GM23338 (cell line): Measurements from ENCODE around the gene OR5D16. TPM values are rescaled to one million over a fixed set of nuclear protein-coding genes. Genes with fewer than 3 reads are reported as not detected.

Experiments
- ATAC-seq: fragments of 200-7000 bp; cut with Tn5 transposase; 3 replicates; pipeline ENCODE4 v1.9.1; 2020
- DNase-seq: peaks from one replicate; pipeline ENCODE4 v3.0.0-alpha.2; 2015; ENCODE audit warnings: low spot score
- H2AFZ ChIP-seq: fragments of 200-600 bp; sonication (generic); 2 replicates; pipeline ENCODE4 v1.8.0; 2016; ENCODE audit warnings: antibody characterized with exemption, mild to moderate bottlenecking, moderate library complexity
- H3F3A ChIP-seq: fragments of 200-600 bp; sonication (generic); replicated peaks from 2 replicates; pipeline ENCODE4 v1.8.0; 2017; ENCODE audit warnings: antibody characterized with exemption, mixed run types, low read depth
- H3K27ac ChIP-seq: fragments of 200-600 bp; sonication (generic); 2 replicates; pipeline ENCODE4 v1.6.1; 2016; ENCODE audit warnings: low read depth
- H3K27me3 ChIP-seq: fragments of 200-600 bp; sonication (generic); 2 replicates; pipeline ENCODE4 v1.8.0; 2016; ENCODE audit warnings: mild to moderate bottlenecking, mixed run types, moderate library complexity; ENCODE audit not compliant: insufficient read depth
- H3K36me3 ChIP-seq: fragments of 200-600 bp; sonication (generic); 2 replicates; pipeline ENCODE4 v1.8.0; 2016; ENCODE audit warnings: mild to moderate bottlenecking; ENCODE audit not compliant: insufficient read depth
- H3K4me1 ChIP-seq: fragments of 200-600 bp; sonication (generic); 2 replicates; pipeline ENCODE4 v1.8.0; 2016; ENCODE audit warnings: mild to moderate bottlenecking, moderate library complexity; ENCODE audit not compliant: insufficient read depth
- H3K4me2 ChIP-seq: fragments of 200-600 bp; sonication (generic); 2 replicates; pipeline ENCODE4 v1.7.1; 2017; ENCODE audit warnings: mixed run types
- H3K4me3 ChIP-seq: fragments of 200-600 bp; sonication (generic); 2 replicates; pipeline ENCODE4 v1.6.1; 2016; ENCODE audit warnings: mixed run types
- H3K79me2 ChIP-seq: fragments of 200-600 bp; sonication (generic); replicated peaks from 2 replicates; pipeline ENCODE4 v1.8.0; 2017; ENCODE audit warnings: mild to moderate bottlenecking; ENCODE audit not compliant: insufficient read depth
- H3K9me2 ChIP-seq: fragments of 200-600 bp; sonication (generic); 2 replicates; pipeline ENCODE4 v1.8.0; 2017; ENCODE audit not compliant: insufficient read depth
- H4K20me1 ChIP-seq: fragments of 200-600 bp; sonication (generic); replicated peaks from 2 replicates; pipeline ENCODE4 v1.8.0; 2017; ENCODE audit warnings: mild to moderate bottlenecking; ENCODE audit not compliant: insufficient read depth
- H3K27ac Mint-ChIP-seq: 2 replicates; pipeline ENCODE4 v1.8.0; 2020; ENCODE audit warnings: inconsistent platforms, mild to moderate bottlenecking, moderate library complexity, mixed read lengths
- H3K27me3 Mint-ChIP-seq: 3 replicates; pipeline ENCODE4 v1.8.0; 2022; ENCODE audit warnings: low read depth, mild to moderate bottlenecking, moderate library complexity, mixed read lengths, inconsistent platforms; ENCODE audit not compliant: insufficient read depth, poor library complexity
- H3K36me3 Mint-ChIP-seq: 3 replicates; pipeline ENCODE4 v1.8.0; 2021; ENCODE audit warnings: low read depth, mild to moderate bottlenecking, inconsistent platforms, moderate library complexity, mixed read lengths
- H3K4me1 Mint-ChIP-seq: 3 replicates; pipeline ENCODE4 v1.8.0; 2020; ENCODE audit warnings: mild to moderate bottlenecking, inconsistent platforms, mixed read lengths
- H3K4me3 Mint-ChIP-seq: 3 replicates; pipeline ENCODE4 v1.8.0; 2021; ENCODE audit warnings: moderate library complexity, mild to moderate bottlenecking, inconsistent platforms, mixed read lengths
- H3K9me3 Mint-ChIP-seq: 3 replicates; pipeline ENCODE4 v1.8.0; 2020; ENCODE audit warnings: moderate library complexity, mild to moderate bottlenecking, inconsistent platforms, mixed read lengths
- CREB1 ChIP-seq: fragments of 250-450 bp; sonication (Bioruptor Pico); IDR thresholded peaks from 2 replicates; pipeline ENCODE4 v1.5.0; 2020; ENCODE audit warnings: low read depth, mild to moderate bottlenecking, moderate library complexity
- EZH2 ChIP-seq: fragments of 200-600 bp; sonication (generic); IDR thresholded peaks from one replicate; pipeline ENCODE4 v1.8.0; 2017; ENCODE audit warnings: antibody characterized with exemption, mild to moderate bottlenecking, low read depth; ENCODE audit not compliant: unreplicated experiment
- EZH2phosphoT487 ChIP-seq: fragments of 200-600 bp; sonication (generic); IDR thresholded peaks from one replicate; pipeline ENCODE4 v1.8.1; 2018; ENCODE audit warnings: antibody characterized with exemption; ENCODE audit not compliant: unreplicated experiment
- JUNB ChIP-seq: IDR thresholded peaks from one replicate; pipeline ENCODE4 v1.6.1; 2016; ENCODE audit warnings: antibody characterized with exemption; ENCODE audit not compliant: unreplicated experiment
- NANOG ChIP-seq: IDR thresholded peaks from 2 replicates; pipeline ENCODE4 v1.6.1; 2016; ENCODE audit warnings: antibody characterized with exemption, borderline replicate concordance
- POLR2AphosphoS5 ChIP-seq: IDR thresholded peaks from 2 replicates; pipeline ENCODE4 v1.6.1; 2016; ENCODE audit warnings: antibody characterized with exemption, low read depth
- STAT1 ChIP-seq: IDR thresholded peaks from one replicate; pipeline ENCODE4 v1.6.1; 2016; ENCODE audit warnings: antibody characterized with exemption; ENCODE audit not compliant: unreplicated experiment
- ZNF331 ChIP-seq: fragments of 250-450 bp; sonication (Bioruptor Pico); IDR thresholded peaks from 2 replicates; pipeline ENCODE4 v1.5.0; 2020; ENCODE audit warnings: low read depth, mild to moderate bottlenecking, moderate library complexity
- polyA plus RNA-seq: library from polyadenylated mRNA; unstranded; fragments of >200 nt; fragmentation: Nextera tagmentation; extraction: Ambion mirVana; gene quantifications from 2 replicates; pipeline ENCODE4 v1.2.1, GENCODE V29; 2016
- total RNA-seq: library from RNA; depleted of rRNA; stranded (reverse); fragments of >200 nt; shearing (Covaris generic); gene quantifications from 2 replicates; pipeline ENCODE4 v1.2.3, GENCODE V29; 2014
- TF ChIP-seq, protein P1 (sequence below): IDR thresholded peaks from 2 replicates; pipeline ENCODE4 v1.6.1; 2016; ENCODE audit warnings: antibody characterized with exemption
- TF ChIP-seq, protein P2 (sequence below): IDR thresholded peaks from one replicate; pipeline ENCODE4 v1.6.1; 2018; ENCODE audit warnings: antibody characterized with exemption; ENCODE audit not compliant: unreplicated experiment
- TF ChIP-seq, protein P3 (sequence below): fragments of 250-450 bp; sonication (Bioruptor Pico); IDR thresholded peaks from 2 replicates; pipeline ENCODE4 v1.5.0; 2020; ENCODE audit warnings: mild to moderate bottlenecking, moderate library complexity

Gene OR5D16
- total and polyA plus RNA-seq, 2 experiments from 2014 or later: not detected

DNA sequence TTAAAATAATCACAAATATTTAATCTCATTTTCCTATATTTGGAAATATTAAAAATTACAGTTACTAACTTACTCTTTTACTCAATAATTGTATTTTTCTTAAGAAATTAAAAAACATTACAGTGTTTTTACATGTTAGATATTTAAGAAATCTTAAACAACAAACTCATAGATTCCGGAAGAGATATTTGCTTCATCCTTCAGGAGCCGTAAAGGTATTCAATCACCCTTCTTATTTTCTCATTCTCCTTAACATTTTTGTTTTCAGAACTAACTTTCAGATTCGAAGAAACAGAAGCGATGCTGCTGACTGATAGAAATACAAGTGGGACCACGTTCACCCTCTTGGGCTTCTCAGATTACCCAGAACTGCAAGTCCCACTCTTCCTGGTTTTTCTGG, 19.2 kb upstream of the OR5D16 start, which contains the start of gene OR5D18:
Gene OR5D18, plus strand, starts transcription at position 301 of the 400 bp plus-strand sequence. Its CDS starts 0 bp downstream, at position 301.
- TF ChIP-seq ZNF331 (no peak), POLR2AphosphoS5 (no peak), STAT1 (no peak), EZH2phosphoT487 (no peak), NANOG (no peak), CREB1 (CRISPR knock-in tag) (no peak), JUNB (no peak), EZH2 (no peak)
- TF ChIP-seq, protein P1, sequence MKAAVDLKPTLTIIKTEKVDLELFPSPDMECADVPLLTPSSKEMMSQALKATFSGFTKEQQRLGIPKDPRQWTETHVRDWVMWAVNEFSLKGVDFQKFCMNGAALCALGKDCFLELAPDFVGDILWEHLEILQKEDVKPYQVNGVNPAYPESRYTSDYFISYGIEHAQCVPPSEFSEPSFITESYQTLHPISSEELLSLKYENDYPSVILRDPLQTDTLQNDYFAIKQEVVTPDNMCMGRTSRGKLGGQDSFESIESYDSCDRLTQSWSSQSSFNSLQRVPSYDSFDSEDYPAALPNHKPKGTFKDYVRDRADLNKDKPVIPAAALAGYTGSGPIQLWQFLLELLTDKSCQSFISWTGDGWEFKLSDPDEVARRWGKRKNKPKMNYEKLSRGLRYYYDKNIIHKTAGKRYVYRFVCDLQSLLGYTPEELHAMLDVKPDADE: no peak
- TF ChIP-seq, protein P2, sequence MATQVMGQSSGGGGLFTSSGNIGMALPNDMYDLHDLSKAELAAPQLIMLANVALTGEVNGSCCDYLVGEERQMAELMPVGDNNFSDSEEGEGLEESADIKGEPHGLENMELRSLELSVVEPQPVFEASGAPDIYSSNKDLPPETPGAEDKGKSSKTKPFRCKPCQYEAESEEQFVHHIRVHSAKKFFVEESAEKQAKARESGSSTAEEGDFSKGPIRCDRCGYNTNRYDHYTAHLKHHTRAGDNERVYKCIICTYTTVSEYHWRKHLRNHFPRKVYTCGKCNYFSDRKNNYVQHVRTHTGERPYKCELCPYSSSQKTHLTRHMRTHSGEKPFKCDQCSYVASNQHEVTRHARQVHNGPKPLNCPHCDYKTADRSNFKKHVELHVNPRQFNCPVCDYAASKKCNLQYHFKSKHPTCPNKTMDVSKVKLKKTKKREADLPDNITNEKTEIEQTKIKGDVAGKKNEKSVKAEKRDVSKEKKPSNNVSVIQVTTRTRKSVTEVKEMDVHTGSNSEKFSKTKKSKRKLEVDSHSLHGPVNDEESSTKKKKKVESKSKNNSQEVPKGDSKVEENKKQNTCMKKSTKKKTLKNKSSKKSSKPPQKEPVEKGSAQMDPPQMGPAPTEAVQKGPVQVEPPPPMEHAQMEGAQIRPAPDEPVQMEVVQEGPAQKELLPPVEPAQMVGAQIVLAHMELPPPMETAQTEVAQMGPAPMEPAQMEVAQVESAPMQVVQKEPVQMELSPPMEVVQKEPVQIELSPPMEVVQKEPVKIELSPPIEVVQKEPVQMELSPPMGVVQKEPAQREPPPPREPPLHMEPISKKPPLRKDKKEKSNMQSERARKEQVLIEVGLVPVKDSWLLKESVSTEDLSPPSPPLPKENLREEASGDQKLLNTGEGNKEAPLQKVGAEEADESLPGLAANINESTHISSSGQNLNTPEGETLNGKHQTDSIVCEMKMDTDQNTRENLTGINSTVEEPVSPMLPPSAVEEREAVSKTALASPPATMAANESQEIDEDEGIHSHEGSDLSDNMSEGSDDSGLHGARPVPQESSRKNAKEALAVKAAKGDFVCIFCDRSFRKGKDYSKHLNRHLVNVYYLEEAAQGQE: no peak
- TF ChIP-seq, protein P3, sequence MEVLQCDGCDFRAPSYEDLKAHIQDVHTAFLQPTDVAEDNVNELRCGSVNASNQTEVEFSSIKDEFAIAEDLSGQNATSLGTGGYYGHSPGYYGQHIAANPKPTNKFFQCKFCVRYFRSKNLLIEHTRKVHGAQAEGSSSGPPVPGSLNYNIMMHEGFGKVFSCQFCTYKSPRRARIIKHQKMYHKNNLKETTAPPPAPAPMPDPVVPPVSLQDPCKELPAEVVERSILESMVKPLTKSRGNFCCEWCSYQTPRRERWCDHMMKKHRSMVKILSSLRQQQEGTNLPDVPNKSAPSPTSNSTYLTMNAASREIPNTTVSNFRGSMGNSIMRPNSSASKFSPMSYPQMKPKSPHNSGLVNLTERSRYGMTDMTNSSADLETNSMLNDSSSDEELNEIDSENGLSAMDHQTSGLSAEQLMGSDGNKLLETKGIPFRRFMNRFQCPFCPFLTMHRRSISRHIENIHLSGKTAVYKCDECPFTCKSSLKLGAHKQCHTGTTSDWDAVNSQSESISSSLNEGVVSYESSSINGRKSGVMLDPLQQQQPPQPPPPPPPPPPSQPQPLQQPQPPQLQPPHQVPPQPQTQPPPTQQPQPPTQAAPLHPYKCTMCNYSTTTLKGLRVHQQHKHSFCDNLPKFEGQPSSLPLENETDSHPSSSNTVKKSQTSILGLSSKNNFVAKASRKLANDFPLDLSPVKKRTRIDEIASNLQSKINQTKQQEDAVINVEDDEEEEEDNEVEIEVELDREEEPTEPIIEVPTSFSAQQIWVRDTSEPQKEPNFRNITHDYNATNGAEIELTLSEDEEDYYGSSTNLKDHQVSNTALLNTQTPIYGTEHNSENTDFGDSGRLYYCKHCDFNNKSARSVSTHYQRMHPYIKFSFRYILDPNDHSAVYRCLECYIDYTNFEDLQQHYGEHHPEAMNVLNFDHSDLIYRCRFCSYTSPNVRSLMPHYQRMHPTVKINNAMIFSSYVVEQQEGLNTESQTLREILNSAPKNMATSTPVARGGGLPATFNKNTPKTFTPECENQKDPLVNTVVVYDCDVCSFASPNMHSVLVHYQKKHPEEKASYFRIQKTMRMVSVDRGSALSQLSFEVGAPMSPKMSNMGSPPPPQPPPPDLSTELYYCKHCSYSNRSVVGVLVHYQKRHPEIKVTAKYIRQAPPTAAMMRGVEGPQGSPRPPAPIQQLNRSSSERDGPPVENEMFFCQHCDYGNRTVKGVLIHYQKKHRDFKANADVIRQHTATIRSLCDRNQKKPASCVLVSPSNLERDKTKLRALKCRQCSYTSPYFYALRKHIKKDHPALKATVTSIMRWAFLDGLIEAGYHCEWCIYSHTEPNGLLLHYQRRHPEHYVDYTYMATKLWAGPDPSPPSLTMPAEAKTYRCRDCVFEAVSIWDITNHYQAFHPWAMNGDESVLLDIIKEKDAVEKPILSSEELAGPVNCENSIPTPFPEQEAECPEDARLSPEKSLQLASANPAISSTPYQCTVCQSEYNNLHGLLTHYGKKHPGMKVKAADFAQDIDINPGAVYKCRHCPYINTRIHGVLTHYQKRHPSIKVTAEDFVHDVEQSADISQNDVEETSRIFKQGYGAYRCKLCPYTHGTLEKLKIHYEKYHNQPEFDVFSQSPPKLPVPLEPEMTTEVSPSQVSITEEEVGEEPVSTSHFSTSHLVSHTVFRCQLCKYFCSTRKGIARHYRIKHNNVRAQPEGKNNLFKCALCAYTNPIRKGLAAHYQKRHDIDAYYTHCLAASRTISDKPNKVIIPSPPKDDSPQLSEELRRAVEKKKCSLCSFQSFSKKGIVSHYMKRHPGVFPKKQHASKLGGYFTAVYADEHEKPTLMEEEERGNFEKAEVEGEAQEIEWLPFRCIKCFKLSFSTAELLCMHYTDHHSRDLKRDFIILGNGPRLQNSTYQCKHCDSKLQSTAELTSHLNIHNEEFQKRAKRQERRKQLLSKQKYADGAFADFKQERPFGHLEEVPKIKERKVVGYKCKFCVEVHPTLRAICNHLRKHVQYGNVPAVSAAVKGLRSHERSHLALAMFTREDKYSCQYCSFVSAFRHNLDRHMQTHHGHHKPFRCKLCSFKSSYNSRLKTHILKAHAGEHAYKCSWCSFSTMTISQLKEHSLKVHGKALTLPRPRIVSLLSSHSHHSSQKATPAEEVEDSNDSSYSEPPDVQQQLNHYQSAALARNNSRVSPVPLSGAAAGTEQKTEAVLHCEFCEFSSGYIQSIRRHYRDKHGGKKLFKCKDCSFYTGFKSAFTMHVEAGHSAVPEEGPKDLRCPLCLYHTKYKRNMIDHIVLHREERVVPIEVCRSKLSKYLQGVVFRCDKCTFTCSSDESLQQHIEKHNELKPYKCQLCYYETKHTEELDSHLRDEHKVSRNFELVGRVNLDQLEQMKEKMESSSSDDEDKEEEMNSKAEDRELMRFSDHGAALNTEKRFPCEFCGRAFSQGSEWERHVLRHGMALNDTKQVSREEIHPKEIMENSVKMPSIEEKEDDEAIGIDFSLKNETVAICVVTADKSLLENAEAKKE (CRISPR knock-in tag): no peak
- H3K4me1 Mint-ChIP-seq: no peaks in the 10 kb centered on the region
- H3K27ac Mint-ChIP-seq: no peak within 1 kb of the TSS
- Histone ChIP-seq H4K20me1 (no peaks in the 10 kb centered on the region), H3K4me2 (no peak within 1 kb of the TSS), H3K36me3 (0 out of 2 replicates have a peak, but pooled peaks cover 3% of the 10 kb centered on the region), H3K4me1 (no peaks in the 10 kb centered on the region), H3K27me3 (no peaks in the 10 kb centered on the region), H3K27ac (no peak within 1 kb of the TSS), H3K4me3 (no peak within 1 kb of the TSS), H3K9me2 (no peaks in the 10 kb centered on the region), H3F3A (no peaks in the 10 kb centered on the region), H3K79me2 (no peaks in the 10 kb centered on the region), H2AFZ (no peak within 1 kb of the TSS)
- DNase-seq (no peak), ATAC-seq (no peak)
- H3K9me3 Mint-ChIP-seq: peaks cover 85% of the 10 kb centered on the region
- H3K4me3 Mint-ChIP-seq: no peak within 1 kb of the TSS
- no peaks in the 10 kb centered on the region for H3K27me3 Mint-ChIP-seq
- peaks cover 31% of the 10 kb centered on the region; the same call in 2 of the 3 replicates for H3K36me3 Mint-ChIP-seq
